HepG2 (cell line): ENCODE measurements around the gene CPPED1. TPM values are rescaled to one million over a fixed set of nuclear protein-coding genes. Genes with fewer than 3 reads are reported as not detected.

Experiments used
- ATAC-seq: fragments of 200-7000 bp; cut with Tn5 transposase; 3 replicates; pipeline ENCODE4 v1.9.1; 2020; ENCODE audit warnings: mild to moderate bottlenecking, moderate library complexity
- BruUV-seq: library from RNA; stranded (reverse); fragments of 400-500 nt; replicated peaks from 2 replicates; lab custom pipeline; 2021; lab: Mats Ljungman, UMichigan
- CTCF ChIA-PET: fragments of 300-600 bp; formaldehyde crosslinking; extraction: SDS; loops from one replicate; lab custom pipeline; 2021; ENCODE audit warnings: low total read pairs, inconsistent platforms, low intra/inter-chr PET ratio; lab: Yijun Ruan, JAX
- POLR2A ChIA-PET: fragments of 350-600 bp; sonication (Branson Sonifier 250); formaldehyde crosslinking; loops from one replicate; lab custom pipeline; 2020; ENCODE audit warnings: antibody characterized with exemption, inconsistent platforms; lab: Yijun Ruan, JAX
- DNase-seq: peaks from one replicate; pipeline ENCODE4 v3.0.0-alpha.2; 2015; ENCODE audit warnings: low spot score
- FAIRE-seq: peaks from 3 replicates; lab custom pipeline; 2011; peaks lifted over from hg19 to GRCh38; lab: Jason Lieb, UNC
- H2AFZ ChIP-seq: one replicate; pipeline ENCODE4 v1.6.1; 2011; ENCODE audit warnings: low read length, inconsistent platforms
- H3K27ac ChIP-seq: fragments of 300-600 bp; 3 replicates; pipeline ENCODE4 v1.8.0; 2011; ENCODE audit warnings: mixed run types, mild to moderate bottlenecking, mixed read lengths, low read length, inconsistent platforms; ENCODE audit not compliant: insufficient read depth; ENCODE audit errors: extremely low read length
- H3K27me3 ChIP-seq, 2 experiments: fragments of 200-600 bp in 1 of 2; 2 replicates in 1 of 2; 3 replicates in 1 of 2; pipeline versions ENCODE4 v1.6.0 to v1.8.0; 2011; ENCODE audit warnings: low read length in 2 of 2, mild to moderate bottlenecking in 2 of 2, moderate library complexity in 2 of 2, inconsistent platforms in 1 of 2; ENCODE audit not compliant: insufficient read depth in 2 of 2, control insufficient read depth in 1 of 2
- H3K36me3 ChIP-seq, 2 experiments: fragments of 200-600 bp in 1 of 2; replicated peaks in 1 of 2; 2 replicates in 1 of 2; 3 replicates in 1 of 2; pipeline versions ENCODE4 v1.5.1 to v1.8.0; 2011; ENCODE audit warnings: low read length in 2 of 2, inconsistent platforms in 1 of 2; ENCODE audit not compliant: insufficient read depth in 2 of 2, control insufficient read depth in 1 of 2
- H3K4me1 ChIP-seq: 2 replicates; pipeline ENCODE4 v1.5.1; 2012; ENCODE audit warnings: low read length, inconsistent platforms; ENCODE audit not compliant: insufficient read depth
- H3K4me2 ChIP-seq: 2 replicates; pipeline ENCODE4 v1.6.0; 2011; ENCODE audit warnings: low read depth, low read length, inconsistent platforms
- H3K4me3 ChIP-seq, 3 experiments: fragments of 200-600 bp in 1 of 3; sonication (generic), shearing (Covaris generic) in 1 of 3; replicated peaks in 1 of 3; 2 replicates each; pipeline ENCODE4 v1.5.1; 2011 to 2016; ENCODE audit warnings: low read length in 3 of 3, inconsistent platforms in 2 of 3, low read depth in 2 of 3, mild to moderate bottlenecking in 2 of 3, control low read depth in 1 of 3, mixed read lengths in 1 of 3; ENCODE audit not compliant: insufficient read depth in 1 of 3
- H3K79me2 ChIP-seq: one replicate; pipeline ENCODE4 v1.6.1; 2011; ENCODE audit warnings: low read length, inconsistent platforms; ENCODE audit not compliant: insufficient read depth
- H3K9ac ChIP-seq: 2 replicates; pipeline ENCODE4 v1.6.0; 2011; ENCODE audit warnings: mild to moderate bottlenecking, low read depth, low read length, inconsistent platforms; ENCODE audit not compliant: insufficient read depth
- H3K9me3 ChIP-seq: 2 replicates; pipeline ENCODE4 v1.5.1; 2012; ENCODE audit warnings: mild to moderate bottlenecking, low read length
- H4K20me1 ChIP-seq: 2 replicates; pipeline ENCODE4 v1.6.0; 2011; ENCODE audit warnings: inconsistent platforms, mild to moderate bottlenecking, low read length, moderate library complexity; ENCODE audit not compliant: insufficient read depth
- NONO ChIP-seq, 2 experiments: fragments of 450-650 bp in 1 of 2; sonication (generic) in 1 of 2; formaldehyde crosslinking in 1 of 2; IDR thresholded peaks in 1 of 2; conservative IDR thresholded peaks in 1 of 2; 2 replicates each; pipeline versions ENCODE4 v1.6.1 to v1.8.0; 2017 to 2022; ENCODE audit warnings: mild to moderate bottlenecking in 1 of 2, missing genetic modification reagents in 1 of 2, moderate library complexity in 1 of 2
- SCMH1 ChIP-seq: sonication (generic); formaldehyde crosslinking; IDR thresholded peaks from 2 replicates; pipeline ENCODE4 v1.9.0; 2021; ENCODE audit warnings: missing genetic modification reagents, mild to moderate bottlenecking, borderline replicate concordance
- WGBS: methylation state at CpG from one replicate; pipeline ENCODE4 v1.1.6; 2017; ENCODE audit warnings: low lambda C conversion rate; 5-methylcytosine and 5-hydroxymethylcytosine counted together
- in situ Hi-C: cut with HindIII; loops from 2 replicates; pipeline ENCODE4 v1.10.0; 2017; ENCODE audit warnings: low pct_unique_long_range_greater_than_20kb; ENCODE audit not compliant: extremely low pct_ligation_motif_present
- intact Hi-C: fragments of 100-400 bp; cut with micrococcal nuclease; formaldehyde crosslinking; loops from one replicate; pipeline ENCODE4 v1.10.0; 2022; ENCODE audit not compliant: unreplicated experiment
- polyA plus RNA-seq, 8 experiments: library from polyadenylated mRNA; depleted of rRNA in 3 of 8; stranded (reverse) in 7 of 8; unstranded in 1 of 8; fragments of >200 nt; fragmentation: Illumina TruSeq in 4 of 8; extraction: Trizol in 4 of 8; gene quantifications; 2 replicates each; pipeline versions ENCODE4 v1.2.1 to v1.2.3, GENCODE V29; 2011 to 2016; ENCODE audit warnings: low read depth in 4 of 8, missing spikeins in 1 of 8, mixed read lengths in 1 of 8; ENCODE audit not compliant: insufficient read depth in 1 of 8
- total RNA-seq, 5 experiments: library from RNA; depleted of rRNA; stranded (reverse); fragments of >200 nt; fragmentation: Illumina TruSeq; extraction: Trizol; gene quantifications; 2 replicates each; pipeline ENCODE4 v1.2.3, GENCODE V29; 2016; ENCODE audit warnings: low read depth in 1 of 5
- TF ChIP-seq, protein P1 (sequence below): sonication (generic); formaldehyde crosslinking; IDR thresholded peaks from 2 replicates; pipeline ENCODE4 v1.8.0; 2022; ENCODE audit warnings: mild to moderate bottlenecking, missing genetic modification reagents, borderline replicate concordance

Gene CPPED1
- total and polyA plus RNA-seq, 2 of the 13 experiments (the other 11 are each of a cell fraction or from before 2014, with no cell fraction given), result 66.6 to 71.3 TPM

DNA sequence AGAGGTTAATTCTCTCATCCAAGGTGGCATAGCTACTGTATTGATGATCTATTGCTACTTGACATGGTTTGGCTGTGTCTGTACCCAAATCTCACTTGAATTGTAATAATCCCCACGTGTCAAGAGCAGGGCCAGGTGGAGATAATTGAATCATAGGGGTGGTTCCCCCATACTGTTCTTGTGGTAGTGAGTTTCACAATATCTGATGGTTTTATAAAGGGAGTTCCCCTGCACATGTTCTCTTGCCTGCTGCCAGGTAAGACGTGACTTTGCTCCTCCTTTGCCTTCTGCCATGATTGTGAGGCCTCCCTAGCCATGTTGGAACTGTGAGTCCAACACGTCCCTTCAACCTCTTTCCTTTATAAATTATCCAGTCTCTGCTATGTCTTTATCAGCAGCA is 22.9 kb upstream of the CPPED1 start:
- intact Hi-C loops, result no loop called here
- no peak overlapping the region for H3K4me2 ChIP-seq
- no peaks in the 10 kb centered on the region for H3K4me1 ChIP-seq
- in situ Hi-C loops, result no loop called here
- no peak for FAIRE-seq
- no peak overlapping the region for H3K9ac ChIP-seq
- ATAC-seq, result no peak
- no peak overlapping the region for H3K27ac ChIP-seq
- no peak overlapping the region for H3K4me3 ChIP-seq
- WGBS, result 7% methylated on average over 3 of the region's 3 CpGs
- no peaks in the 10 kb centered on the region for H4K20me1 ChIP-seq
- 0 out of 2 replicates have a peak, but pooled peaks have one; percentile 15 for TF ChIP-seq SCMH1
- TF ChIP-seq, protein P1, sequence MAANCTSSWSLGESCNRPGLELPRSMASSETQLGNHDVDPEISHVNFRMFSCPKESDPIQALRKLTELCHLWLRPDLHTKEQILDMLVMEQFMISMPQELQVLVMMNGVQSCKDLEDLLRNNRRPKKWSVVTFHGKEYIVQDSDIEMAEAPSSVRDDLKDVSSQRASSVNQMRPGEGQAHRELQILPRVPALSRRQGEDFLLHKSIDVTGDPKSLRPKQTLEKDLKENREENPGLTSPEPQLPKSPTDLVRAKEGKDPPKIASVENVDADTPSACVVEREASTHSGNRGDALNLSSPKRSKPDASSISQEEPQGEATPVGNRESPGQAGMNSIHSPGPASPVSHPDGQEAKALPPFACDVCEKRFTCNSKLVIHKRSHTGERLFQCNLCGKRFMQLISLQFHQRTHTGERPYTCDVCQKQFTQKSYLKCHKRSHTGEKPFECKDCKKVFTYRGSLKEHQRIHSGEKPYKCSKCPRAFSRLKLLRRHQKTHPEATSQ, result no peak
- no peak for TF ChIP-seq NONO (IDR thresholded peaks at IDR 0.05)
- no peak for TF ChIP-seq NONO (CRISPR knock-in tag; conservative IDR thresholded peaks at IDR 0.05)
- TF ChIP-seq, all 625 proteins: peak for 1
- Histone ChIP-seq H3K36me3 (no peaks in the 10 kb centered on the region), H3K27me3 (peaks cover 0 to 10% of the 10 kb centered on the region in 2 experiments; a peak in 1 of 5 replicates), H2AFZ (no peak overlapping the region), H3K79me2 (no peaks in the 10 kb centered on the region), H3K9me3 (no peaks in the 10 kb centered on the region)
- BruUV-seq, result no TSS peak
- ChIA-PET CTCF (no interaction called here), POLR2A (no interaction called here)
- no peak for DNase-seq
